Measurements from ENCODE around the gene SLIT3. TPM values are rescaled to one million over a fixed set of nuclear protein-coding genes. Genes with fewer than 3 reads are reported as not detected.

SLIT3 gene
- total RNA-seq, 1 donor from 2014 or later: 3.3 TPM

DNA sequence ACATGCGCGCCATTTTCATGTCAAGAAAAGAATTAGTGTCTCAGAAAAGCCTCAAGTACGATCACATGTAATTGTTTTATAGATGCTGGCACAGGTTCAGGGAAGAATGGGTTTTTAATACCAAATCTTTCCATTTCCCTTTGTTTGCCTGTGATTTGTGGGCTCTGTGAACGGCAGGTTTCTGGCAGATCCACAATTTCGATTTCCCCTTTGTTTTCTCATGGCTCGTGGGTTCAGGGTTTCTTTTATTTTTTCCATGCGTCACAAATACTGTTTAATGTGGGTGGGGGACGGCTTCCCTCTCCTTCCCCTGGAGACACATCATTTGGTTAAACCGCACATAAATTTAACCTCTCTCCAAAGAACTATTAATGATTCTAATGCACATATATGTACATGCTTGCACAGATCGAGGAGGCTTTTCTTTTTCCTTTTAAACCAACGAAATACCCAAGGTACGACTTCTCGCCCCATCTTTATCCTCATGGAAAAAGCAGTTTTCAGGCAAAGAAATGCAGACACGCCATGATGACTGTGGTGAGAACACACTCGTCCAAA is 195.9 kb downstream of the SLIT3 start:
- DNase-seq (ENCODE audit: low read depth): no peak

DNA sequence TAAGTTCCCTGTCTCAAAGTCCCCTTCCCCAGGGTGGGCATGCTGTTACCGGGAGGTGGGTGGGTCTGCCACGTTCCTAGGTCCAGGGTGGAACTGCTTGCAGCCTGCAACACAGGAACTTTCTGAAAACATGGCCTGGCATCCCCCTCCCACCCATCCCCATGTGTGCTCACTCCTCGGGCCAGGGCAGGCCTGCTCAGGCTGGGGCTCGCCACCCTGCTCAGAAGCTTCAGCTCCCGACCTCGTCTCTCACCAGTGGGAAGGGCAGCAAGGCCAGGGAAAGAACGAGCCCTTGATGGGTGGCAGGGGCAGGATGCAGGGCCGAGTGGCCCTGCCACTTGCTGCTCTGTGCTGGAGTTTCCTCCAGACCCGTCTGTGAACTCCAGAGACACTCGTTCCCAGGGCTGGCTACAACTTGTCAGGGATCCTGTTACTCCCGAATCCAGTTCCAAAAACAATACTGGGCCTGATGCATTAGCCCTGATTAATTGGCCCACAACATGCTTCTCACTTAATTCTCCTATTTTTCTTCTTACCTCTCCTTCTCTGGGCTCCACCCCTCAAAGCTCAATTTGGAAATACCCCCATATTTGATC is 197.3 kb downstream of the SLIT3 start:
- no peak for DNase-seq (ENCODE audit: low read depth)

DNA sequence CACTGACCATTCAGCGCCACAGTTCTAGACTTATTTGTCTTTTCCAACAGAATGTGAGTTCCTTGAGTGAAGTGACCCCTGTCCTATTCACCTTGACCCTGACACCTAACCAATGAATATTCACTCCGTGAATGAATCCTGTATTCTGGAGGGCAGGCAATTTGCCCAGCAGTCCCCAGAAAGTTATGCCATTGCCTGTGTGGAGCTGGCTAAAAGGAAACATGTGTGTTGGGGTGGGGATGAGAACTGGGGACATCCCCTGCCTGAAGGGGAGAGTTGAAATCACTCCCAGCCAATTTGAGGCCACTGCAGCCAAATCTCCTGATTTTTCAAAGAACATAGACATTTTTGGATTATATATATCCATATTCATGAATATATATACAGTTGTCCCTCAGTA is 199.0 kb downstream of the SLIT3 start:
- DNase-seq (ENCODE audit: low read depth): no peak

DNA sequence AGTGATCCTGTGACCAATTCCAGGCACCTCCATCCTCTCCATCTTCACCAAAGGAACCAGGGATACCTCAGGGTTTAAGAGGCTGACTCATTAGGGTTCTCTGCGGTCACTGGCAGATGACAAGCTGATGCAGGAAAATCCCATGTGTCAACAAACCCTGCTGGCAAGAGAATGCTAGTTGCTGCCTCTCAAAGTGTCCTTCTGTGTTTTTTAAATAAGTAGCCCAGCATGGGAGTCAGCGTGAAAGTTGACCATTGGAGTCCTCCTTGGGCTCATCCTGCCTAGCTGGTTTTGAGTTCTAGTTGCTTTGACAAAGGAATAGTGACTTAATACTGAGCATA is 200.2 kb downstream of the SLIT3 start:
- DNase-seq (ENCODE audit: low read depth): peak; percentile 7

DNA sequence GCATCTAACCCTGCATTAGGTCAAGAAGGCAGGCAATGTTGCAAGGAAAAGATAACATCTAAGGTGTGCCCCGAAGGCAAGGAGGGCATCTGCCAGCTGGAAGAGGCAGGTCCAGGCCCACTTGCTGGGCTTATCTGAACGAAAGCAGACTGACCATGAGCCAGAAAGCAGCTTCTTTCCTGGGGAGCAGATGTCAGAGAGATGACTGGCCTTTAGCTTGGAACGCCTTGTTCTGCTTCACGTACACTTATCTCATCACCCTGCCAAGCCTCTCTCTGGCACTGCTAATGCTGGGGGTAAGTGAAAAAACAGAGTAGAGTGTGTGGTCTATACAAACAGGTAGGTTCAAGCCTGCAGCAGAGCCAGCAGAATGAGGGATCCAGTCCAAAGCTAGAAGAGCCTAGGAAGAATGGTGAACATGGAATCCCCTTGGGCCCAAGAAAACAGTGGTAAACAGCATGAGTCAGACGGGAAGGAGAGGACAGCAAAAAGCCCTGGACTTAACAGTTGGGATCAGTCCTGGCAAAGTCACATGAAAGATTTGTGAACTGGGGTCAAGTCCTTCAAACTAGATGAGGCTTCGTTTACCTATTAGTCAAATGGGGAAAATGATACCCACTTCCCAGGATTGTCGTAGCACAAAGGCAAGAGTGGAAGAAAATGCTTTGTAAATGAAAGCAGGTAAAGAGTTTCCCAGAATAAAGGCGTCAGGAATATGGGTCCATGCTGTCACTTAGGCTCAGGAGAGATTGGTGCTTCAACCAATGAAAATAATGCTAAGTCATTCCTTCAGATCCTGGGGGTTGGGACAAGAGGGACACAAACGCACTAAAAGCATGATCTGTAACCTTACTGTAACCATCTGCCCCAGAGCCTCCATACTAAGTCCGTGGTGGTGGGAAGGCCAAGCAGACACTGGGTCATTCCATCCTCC is 200.9 kb downstream of the SLIT3 start:
- DNase-seq (ENCODE audit: low read depth): no peak

DNA sequence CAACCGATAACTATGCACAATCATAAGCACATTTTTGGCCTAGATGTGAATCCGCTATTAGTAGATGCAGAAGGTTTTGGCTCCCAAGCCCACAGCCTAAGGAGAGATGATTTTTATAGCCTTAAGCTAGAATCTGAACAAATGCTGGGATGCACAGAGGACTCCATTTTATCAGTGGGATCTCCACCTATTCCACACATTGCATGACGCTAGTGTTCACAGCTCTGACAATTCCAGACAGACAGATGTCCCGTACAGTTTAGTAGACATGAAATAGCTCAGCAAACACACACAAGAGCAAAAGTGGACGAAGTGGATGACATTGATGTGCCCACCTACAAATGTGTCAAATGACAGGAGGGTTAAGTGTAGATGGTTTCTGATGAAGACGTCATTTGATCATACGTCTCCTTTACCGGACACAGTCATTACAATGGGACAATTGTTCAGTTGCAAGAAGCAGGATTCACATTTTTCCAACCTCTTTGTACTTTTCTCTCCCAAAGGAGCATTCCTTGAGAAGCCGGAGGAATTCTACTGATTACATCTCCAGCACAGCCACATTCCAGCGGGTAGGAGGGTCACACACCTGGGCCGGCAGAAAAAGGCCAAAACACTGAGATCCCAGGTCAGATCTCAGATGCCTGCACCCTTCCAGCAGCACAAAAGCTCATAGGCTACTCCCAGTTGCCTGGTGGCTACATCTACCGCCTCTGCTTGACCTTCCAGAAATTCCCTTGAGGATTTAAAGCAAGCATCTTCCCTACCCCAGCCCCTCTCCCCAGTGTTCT is 202.4 kb downstream of the SLIT3 start:
- DNase-seq (ENCODE audit: low read depth): no peak

DNA sequence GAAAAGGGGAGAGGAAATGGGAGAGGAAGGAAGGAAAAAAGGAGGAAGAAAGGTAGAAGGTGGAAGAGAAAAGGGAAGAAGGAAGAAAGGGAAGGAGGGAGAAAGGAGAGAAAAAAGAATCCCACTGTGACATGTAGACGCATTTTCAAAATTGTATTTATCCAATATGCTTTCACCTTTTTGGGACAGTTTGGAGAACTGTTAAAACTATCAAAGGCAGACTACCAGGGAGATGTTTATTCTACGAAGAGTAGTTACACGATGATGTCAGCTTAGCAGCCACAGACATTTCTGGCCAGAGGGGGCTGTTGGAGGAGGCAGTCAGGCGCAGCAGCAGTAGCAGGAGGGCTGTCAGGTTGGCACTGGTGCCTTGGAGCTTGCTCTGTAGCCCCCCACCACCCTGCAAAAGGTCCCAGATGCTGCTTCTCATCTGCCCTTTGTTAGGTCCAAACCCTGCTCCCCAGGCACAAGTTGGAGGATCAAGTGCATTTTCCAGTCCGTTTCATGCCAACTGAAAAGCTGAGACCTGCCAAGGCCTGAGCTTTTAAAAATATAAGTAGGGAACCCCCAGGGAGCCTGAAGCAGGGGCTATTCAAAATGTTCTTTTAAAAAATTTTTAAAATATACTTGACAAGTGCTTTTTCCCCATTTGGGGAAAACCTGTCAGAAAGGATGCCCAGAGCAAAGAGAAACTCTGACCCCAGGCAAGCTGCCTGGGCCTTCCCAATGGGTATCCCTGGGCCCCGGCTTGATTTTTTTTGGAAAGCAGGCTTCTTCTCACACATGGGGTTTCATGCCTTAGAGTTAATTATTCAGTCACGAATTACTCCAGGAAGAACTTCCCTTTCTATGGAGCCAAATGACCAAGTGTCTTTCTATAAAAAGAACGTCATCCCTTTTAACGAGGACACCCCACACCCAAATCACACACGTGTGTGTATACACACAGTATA is 203.3 kb downstream of the SLIT3 start:
- DNase-seq (ENCODE audit: low read depth): peak; percentile 11

DNA sequence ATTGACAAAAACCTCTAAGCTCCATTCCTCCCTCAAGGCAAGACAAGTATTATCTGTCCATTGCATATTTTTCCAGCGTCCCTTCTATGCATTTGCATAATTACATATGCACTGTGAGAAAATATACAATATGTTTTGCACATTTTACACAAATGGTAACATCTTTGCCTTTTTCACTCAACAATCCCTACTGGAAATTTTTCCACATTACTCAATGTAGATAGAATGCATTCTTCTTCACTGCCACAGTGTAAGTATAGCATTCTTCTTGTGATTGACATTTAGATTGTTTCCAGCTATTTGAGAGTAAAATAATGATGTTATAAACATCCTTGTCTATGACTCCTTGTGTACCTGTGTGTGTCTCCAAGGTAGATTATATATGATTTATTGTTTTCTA is 205.0 kb downstream of the SLIT3 start:
- no peak for DNase-seq (ENCODE audit: low read depth)

DNA sequence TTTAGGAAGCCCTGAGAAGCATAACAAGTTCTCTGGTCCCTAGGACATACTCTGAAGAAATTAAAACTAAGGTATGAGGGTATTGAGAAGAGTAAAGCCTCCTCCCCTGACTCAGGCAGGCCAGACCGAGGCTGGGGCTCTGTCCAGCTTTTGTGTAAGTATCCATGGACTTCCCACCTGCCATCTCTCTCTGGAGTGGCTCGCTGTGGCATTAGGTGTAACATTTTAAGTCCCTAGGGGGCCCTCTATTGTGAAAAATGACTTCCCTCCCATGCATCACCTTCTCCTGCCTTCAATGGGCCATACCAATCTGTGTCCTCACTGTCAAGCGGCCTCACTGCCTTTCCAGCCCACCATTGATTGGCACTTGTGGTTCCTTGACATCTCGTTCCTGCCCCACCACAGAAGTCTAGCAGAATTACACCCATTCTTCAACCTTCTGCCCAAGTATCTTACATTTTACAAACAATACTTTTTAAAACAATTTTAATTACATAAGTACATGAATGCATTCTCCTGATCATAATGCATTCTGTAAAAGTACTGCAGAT is 205.5 kb downstream of the SLIT3 start:
- DNase-seq (ENCODE audit: low read depth): no peak

DNA sequence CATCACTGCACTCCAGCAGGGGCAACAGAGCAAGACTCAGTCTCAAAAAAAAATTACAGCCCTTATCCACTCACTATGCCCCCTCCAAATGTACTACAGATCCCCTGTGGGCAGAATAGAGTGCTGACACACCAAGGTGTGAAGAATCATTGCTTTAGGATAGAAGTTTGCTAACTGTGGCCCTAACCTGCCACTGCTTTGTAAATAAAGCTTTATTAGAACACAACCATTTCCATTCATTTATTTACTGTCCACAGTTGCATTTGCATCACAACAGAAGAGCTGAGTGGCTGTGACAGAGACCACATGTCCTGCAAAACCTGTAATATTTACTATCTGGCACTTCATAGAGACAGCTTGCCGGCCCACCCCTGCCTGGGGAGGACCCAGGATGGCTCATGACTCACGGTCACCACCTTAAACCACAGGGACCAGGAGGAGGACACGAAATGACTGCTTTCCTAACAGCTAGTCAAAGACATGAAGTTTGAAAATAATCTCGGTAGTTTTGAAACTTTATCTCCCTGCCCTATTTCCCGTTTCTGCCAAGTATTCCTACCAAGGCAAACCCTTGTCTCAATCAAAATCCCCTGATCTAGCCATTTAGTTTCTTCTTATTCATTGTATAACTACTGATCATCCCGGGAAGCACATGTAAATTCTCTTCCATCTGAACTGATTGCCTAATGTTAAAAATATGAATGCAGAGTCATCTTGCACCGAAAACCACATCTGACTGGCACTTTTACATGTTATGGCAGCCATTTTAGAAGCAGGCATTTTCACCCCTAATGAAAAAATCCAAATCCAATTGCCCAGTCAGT is 206.1 kb downstream of the SLIT3 start:
- DNase-seq (ENCODE audit: low read depth): no peak

DNA sequence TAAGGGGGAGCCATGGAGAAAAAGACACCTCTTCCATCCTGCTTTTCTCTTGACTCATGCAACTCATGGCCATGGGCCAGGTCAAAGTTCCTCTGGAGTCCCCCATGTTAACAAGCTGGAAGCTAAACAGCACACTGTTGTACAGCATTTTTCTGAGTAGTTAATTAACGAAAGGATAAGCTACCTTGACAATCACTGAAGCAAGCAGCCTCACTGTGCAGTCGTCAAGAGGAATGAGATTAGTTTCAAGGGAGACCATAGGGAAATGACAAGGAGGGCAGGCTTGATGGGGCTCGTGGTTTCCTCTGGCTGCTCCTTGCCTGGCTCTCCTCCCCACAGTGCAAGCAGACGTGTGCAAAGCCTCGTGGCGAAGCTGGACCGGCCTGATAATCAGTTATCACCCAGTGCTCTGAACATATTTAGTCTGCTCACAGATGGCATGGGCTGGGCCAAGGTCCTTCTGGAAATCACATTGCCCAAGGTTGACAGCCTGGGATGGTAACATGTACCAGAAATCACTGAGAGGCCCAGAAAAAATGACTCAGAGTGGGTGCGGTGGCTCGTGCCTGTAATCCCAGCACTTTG is 209.5 kb downstream of the SLIT3 start:
- DNase-seq (ENCODE audit: low read depth): peak; percentile 88

DNA sequence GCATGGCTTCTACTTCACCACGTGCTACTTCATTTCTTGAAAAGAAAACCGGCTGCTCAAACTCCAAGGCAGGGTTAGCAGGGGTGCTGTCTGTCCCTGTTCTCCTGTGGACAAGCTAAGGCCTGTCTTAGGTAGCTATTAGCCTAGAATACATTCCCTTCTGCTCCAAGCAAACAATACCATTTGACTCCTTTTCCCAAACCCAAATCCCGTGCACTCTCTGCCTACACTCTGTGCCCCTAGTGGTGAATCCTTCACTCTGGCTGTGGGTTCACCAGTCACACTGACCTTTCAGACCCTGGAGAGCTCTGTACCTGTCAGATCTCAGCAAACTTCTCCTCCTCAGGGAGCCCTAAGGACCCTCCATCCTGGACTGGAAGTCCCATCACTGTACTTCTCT is 211.6 kb downstream of the SLIT3 start:
- no peak for DNase-seq (ENCODE audit: low read depth)

DNA sequence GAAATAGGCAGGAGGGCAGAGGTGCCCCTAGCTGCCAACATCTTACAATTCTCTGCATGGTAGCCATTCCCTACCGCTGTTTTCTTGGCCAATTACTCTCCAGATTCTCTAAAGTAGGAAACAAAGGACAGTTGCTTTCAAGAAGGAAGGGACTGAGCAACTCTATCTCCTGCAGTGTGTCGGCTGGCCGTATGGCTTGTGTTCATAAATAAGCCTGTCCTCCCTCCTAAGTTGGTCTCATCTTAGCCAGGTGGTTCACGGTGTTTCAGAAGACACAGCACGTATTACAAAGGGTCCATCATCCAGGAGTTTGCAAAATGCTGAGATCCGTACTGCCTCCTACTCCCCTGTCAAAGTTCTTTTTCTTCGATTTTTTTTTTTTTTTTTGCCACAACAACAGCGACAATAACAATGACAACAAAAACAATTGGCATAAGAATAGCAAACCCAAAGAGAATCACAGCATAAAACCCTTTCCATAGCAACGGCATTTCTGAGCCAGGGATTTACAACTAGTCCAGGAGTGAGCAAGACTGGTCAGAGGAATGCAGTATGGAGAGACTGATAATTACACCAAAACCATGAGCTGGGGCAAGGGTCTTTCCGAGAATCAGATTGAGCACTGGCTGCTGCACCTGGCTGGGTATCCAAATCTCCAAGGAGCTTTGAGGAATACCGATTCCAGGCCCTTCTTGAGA is 212.8 kb downstream of the SLIT3 start:
- DNase-seq (ENCODE audit: low read depth): no peak

DNA sequence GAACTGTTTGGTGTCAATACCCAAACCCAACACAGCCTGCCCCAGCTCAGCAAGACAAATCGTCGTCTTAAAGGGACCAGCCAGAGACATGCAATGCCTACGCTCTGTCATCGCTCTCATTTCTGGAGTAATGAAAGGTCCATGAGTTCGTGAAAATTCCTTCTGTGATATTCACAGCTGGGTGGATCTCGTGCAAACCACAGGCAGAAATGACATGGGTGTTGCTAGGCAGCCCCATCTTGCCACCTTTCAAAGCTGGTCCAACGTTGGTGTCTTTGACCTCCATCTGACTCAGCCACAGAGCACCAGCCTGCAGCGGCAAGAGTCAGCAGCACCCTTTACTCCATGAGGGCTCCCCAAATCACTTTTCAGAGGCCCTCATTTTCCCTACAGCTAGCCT is 215.3 kb downstream of the SLIT3 start:
- DNase-seq (ENCODE audit: low read depth): no peak

DNA sequence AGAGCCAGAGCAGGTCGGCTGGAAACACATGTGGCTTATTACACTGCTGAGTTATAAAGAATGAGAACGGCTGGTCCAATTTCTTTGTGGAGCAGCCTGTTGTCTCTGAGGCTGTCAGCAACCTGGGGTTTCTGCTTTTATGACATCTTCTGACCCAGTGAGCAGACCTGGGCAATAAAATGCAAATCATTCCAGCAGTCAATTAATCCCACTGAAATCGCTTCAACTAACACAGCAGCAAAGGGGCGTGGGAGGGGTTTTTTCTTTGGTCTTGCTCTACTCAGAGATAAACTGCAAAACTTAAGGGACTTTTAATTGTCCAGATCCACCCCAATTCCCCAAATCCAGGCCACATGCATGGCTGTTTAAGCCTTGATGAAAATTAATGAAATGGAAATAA is 215.7 kb downstream of the SLIT3 start:
- DNase-seq (ENCODE audit: low read depth): no peak

DNA sequence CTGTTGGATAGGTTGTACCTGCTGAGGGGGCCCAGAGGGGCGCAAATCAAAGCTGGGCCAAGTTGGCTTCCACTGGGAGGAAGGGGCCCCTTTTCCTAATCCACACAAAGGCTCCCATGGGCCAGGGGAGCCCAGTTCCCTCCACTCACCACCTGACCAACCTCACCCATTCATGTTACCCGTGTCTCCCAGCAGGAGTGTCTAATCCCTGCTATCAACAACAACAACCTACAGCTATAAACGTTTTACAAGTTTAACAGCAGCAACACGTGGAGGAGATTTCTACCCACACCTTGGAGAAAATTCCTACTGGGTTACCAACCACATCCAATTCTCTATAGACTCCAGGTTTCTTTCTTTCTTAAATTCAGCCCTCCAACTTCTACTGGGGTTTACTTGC is 216.2 kb downstream of the SLIT3 start:
- DNase-seq (ENCODE audit: low read depth): no peak

DNA sequence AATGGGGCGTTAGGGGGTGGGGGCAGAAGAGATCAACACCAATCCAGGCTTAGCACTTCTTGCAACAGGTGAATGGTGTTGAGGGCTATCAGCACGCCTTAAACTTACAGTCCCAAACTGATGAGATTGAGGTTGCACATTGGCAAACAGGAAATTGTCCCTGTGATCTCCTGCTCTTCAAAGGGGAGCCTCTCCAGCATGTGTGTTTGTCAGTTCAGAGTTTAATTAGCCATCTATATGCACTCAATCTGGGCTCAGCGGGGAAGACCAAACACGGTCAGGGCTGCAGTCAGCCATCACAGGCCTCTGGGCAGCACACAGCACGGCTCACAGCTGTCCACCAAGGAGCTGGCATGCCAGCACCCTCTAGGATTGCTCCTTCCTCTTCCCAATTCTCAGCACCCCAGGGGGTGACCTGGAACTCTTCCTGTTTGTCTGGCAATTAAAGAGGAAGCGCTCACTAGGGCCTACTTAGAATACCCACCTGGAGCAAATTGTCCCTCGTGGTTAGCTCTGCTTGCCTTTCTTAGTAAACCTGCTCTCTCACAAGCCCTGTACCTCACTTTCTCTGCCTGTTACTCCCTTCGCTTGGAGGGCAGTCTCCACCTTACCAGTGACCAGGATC is 217.4 kb downstream of the SLIT3 start:
- no peak for DNase-seq (ENCODE audit: low read depth)

DNA sequence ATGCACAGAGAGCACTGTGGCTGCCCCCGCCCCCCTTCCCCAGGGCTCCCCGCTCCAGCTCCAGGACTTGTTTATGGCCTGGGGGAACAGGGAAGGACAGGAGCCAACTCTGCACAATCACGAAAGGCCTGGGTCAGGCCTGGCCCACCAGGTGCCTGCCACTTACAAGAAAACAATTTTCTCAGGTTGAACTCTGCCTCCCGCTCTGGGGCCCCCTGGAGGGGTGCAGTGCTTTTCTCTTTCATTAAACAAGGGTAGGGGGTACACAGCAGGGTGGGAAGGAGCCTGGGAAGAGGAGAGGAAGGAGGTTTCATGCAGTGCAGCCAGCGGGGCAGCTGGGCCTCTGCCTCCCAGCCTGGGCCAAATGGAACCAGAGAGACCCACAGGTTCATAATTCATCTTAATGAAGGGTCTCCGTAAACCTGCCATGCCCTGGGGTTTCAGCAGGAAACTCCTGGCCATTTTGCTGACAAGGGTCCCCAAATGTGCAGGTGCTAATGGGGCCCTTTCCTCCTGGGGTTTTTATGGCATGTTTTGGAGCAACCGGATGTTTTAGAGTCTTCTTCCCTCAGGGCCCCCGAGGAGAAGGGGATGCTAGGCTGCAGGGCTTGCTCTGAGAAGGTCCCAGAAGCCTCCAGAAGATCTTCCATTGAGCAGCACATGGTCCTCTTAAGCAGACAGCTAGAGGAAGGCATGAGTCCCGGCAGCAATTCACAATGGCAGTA is 219.8 kb downstream of the SLIT3 start:
- DNase-seq (ENCODE audit: low read depth): no peak

All from renal cortical epithelial cell (primary cell).